Hepatocyte (in vitro differentiated cells): Measurements from ENCODE around the gene COASY. TPM values are rescaled to one million over a fixed set of nuclear protein-coding genes. Genes with fewer than 3 reads are reported as not detected.
A peak's percentile ranks its signal among the peaks of the same experiment; 100 is the strongest.

Experiments used
- DNase-seq: peaks from one replicate; pipeline ENCODE4 v3.0.0-alpha.2; 2016; ENCODE audit warnings: low spot score
- H2AFZ ChIP-seq: fragments of 200-600 bp; sonication (generic); 2 replicates; pipeline ENCODE4 v1.6.0; 2016; ENCODE audit warnings: antibody characterized with exemption, mild to moderate bottlenecking
- H3K27ac ChIP-seq: fragments of 200-600 bp; sonication (generic); 2 replicates; pipeline ENCODE4 v1.5.1; 2016; ENCODE audit warnings: mild to moderate bottlenecking
- H3K27me3 ChIP-seq: fragments of 200-600 bp; sonication (generic); 2 replicates; pipeline ENCODE4 v1.6.1; 2016
- H3K36me3 ChIP-seq: fragments of 200-600 bp; sonication (generic); replicated peaks from 2 replicates; pipeline ENCODE4 v1.5.1; 2016; ENCODE audit warnings: low read depth; ENCODE audit not compliant: insufficient read depth
- H3K4me1 ChIP-seq: fragments of 200-600 bp; sonication (generic); 2 replicates; pipeline ENCODE4 v1.5.1; 2016; ENCODE audit warnings: mild to moderate bottlenecking, moderate library complexity; ENCODE audit not compliant: insufficient read depth
- H3K4me2 ChIP-seq: fragments of 200-600 bp; sonication (generic); 2 replicates; pipeline ENCODE4 v1.6.0; 2016
- H3K4me3 ChIP-seq: fragments of 200-600 bp; sonication (generic); 2 replicates; pipeline ENCODE4 v1.5.1; 2016; ENCODE audit warnings: mild to moderate bottlenecking
- H3K79me2 ChIP-seq: fragments of 200-600 bp; sonication (generic); 2 replicates; pipeline ENCODE4 v1.6.0; 2017; ENCODE audit warnings: mild to moderate bottlenecking
- H3K9me2 ChIP-seq: fragments of 200-600 bp; sonication (generic); replicated peaks from 2 replicates; pipeline ENCODE4 v1.6.0; 2017; ENCODE audit warnings: mild to moderate bottlenecking; ENCODE audit not compliant: insufficient read depth
- H3K9me3 ChIP-seq: fragments of 200-600 bp; sonication (generic); 2 replicates; pipeline ENCODE4 v1.5.1; 2016; ENCODE audit warnings: low read depth, mild to moderate bottlenecking
- H4K20me1 ChIP-seq: fragments of 200-600 bp; sonication (generic); 2 replicates; pipeline ENCODE4 v1.6.0; 2016; ENCODE audit warnings: mild to moderate bottlenecking; ENCODE audit not compliant: insufficient read depth, poor library complexity, severe bottlenecking
- EZH2 ChIP-seq: fragments of 200-600 bp; sonication (generic); IDR thresholded peaks from 2 replicates; pipeline ENCODE4 v1.6.1; 2016; ENCODE audit warnings: antibody characterized with exemption, mild to moderate bottlenecking, borderline replicate concordance
- EZH2phosphoT487 ChIP-seq: fragments of 200-600 bp; sonication (generic); IDR thresholded peaks from one replicate; pipeline ENCODE4 v1.6.1; 2018; ENCODE audit warnings: antibody characterized with exemption, mild to moderate bottlenecking, low read depth, moderate library complexity; ENCODE audit not compliant: unreplicated experiment, severe bottlenecking
- WGBS: methylation state at CpG from one replicate; pipeline ENCODE4 v1.1.6; 2016; ENCODE audit warnings: low lambda C conversion rate; ENCODE audit errors: missing lambda C conversion rate; 5-methylcytosine and 5-hydroxymethylcytosine counted together
- polyA plus RNA-seq: library from polyadenylated mRNA; unstranded; fragments of >200 nt; fragmentation: Nextera tagmentation; extraction: Ambion mirVana; gene quantifications from 2 replicates; pipeline ENCODE4 v1.2.1, GENCODE V29; 2016
- total RNA-seq: library from RNA; depleted of rRNA; stranded (reverse); fragments of >200 nt; gene quantifications from 2 replicates; pipeline ENCODE4 v1.2.3, GENCODE V29; 2014
- TF ChIP-seq, protein P1 (sequence below): fragments of 200-600 bp; sonication (generic); IDR thresholded peaks from 2 replicates; pipeline ENCODE4 v1.5.1; 2016; ENCODE audit warnings: antibody characterized with exemption, mild to moderate bottlenecking; ENCODE audit not compliant: poor library complexity

Gene COASY
- total and polyA plus RNA-seq, 2 experiments from 2014 or later = 33.9 to 91.6 TPM

DNA sequence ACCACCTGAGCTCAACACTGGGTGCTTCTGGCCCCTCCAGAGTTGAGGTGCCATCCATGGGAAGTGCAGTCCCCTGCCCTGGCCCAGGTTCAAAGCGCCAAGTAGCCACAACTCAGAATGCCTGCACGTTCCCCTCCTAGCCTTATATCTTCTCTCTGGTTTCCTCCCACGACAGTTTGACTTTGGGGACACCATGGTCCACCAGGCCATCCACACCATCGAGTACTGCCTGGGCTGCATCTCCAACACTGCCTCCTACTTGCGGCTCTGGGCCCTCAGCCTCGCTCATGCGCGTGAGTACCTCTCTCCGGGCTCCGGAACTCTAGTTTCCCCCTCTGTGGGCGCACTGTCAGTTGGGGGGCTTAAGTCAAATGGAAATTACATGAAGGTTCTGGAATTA is 48.3 kb upstream of the COASY start:
- no peaks in the 10 kb centered on the region for H3K27me3 ChIP-seq
- H3K27ac ChIP-seq = peak overlapping the region; percentile 55
- no peak overlapping the region for H3K4me2 ChIP-seq
- no peaks in the 10 kb centered on the region for H3K79me2 ChIP-seq
- no peak for TF ChIP-seq EZH2
- TF ChIP-seq, protein P1, sequence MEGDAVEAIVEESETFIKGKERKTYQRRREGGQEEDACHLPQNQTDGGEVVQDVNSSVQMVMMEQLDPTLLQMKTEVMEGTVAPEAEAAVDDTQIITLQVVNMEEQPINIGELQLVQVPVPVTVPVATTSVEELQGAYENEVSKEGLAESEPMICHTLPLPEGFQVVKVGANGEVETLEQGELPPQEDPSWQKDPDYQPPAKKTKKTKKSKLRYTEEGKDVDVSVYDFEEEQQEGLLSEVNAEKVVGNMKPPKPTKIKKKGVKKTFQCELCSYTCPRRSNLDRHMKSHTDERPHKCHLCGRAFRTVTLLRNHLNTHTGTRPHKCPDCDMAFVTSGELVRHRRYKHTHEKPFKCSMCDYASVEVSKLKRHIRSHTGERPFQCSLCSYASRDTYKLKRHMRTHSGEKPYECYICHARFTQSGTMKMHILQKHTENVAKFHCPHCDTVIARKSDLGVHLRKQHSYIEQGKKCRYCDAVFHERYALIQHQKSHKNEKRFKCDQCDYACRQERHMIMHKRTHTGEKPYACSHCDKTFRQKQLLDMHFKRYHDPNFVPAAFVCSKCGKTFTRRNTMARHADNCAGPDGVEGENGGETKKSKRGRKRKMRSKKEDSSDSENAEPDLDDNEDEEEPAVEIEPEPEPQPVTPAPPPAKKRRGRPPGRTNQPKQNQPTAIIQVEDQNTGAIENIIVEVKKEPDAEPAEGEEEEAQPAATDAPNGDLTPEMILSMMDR = no peak
- no peak for TF ChIP-seq EZH2phosphoT487
- no peak overlapping the region for H2AFZ ChIP-seq
- no peaks in the 10 kb centered on the region for H4K20me1 ChIP-seq
- H3K36me3 ChIP-seq = no peaks in the 10 kb centered on the region
- 97% methylated on average over 11 of the region's 11 CpGs for WGBS
- no peaks in the 10 kb centered on the region for H3K9me2 ChIP-seq
- peaks cover 28% of the 10 kb centered on the region for H3K4me1 ChIP-seq
- H3K4me3 ChIP-seq = no peak overlapping the region
- no peaks in the 10 kb centered on the region for H3K9me3 ChIP-seq
- DNase-seq = no peak

- no peaks in the 10 kb centered on the region for H3K79me2 ChIP-seq
Measured at GRCh38 chr17:42514279-42514678, 47.7 kb upstream of the COASY start.

DNA sequence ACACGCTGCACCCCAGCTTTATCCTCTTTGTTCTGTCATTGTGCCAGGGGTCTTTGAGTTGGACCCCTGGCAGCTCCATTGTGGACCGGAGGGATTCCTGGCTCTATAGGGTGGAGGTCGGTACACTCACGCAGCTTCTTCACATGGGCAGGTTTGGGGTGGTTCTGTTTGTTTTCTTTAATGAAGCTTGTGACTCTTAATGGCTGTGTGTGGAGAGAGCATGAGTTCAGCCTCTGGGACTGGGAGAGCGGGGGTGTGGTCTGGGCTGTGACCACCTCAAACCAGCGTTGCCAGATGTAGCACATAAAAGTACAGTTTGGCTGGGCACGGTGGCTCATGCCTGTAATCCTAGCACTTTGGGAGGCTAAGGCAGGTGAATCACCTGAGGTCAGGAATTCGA is 47.1 kb upstream of the COASY start:
- 87% methylated on average over 8 of the region's 8 CpGs for WGBS
- Histone ChIP-seq H2AFZ (no peak overlapping the region), H3K27ac (no peak overlapping the region), H3K4me2 (no peak overlapping the region), H3K79me2 (no peaks in the 10 kb centered on the region), H3K9me3 (no peaks in the 10 kb centered on the region), H3K27me3 (no peaks in the 10 kb centered on the region), H3K4me1 (peaks cover 40% of the 10 kb centered on the region), H4K20me1 (no peaks in the 10 kb centered on the region), H3K36me3 (no peaks in the 10 kb centered on the region), H3K4me3 (no peak overlapping the region), H3K9me2 (no peaks in the 10 kb centered on the region)
- no peak for DNase-seq
- TF ChIP-seq EZH2 (no peak), EZH2phosphoT487 (no peak)
- TF ChIP-seq, protein P1 = no peak

More at GRCh38 chr17:42514279-42514678, 47.7 kb upstream of the COASY start:
- Histone ChIP-seq H2AFZ (no peak overlapping the region), H3K9me2 (no peaks in the 10 kb centered on the region), H3K9me3 (no peaks in the 10 kb centered on the region), H4K20me1 (no peaks in the 10 kb centered on the region), H3K4me2 (no peak overlapping the region), H3K4me1 (peaks cover 34% of the 10 kb centered on the region), H3K27ac (no peak overlapping the region), H3K27me3 (no peaks in the 10 kb centered on the region), H3K36me3 (no peaks in the 10 kb centered on the region), H3K4me3 (no peak overlapping the region)
- 98% methylated on average over 11 of the region's 11 CpGs for WGBS
- DNase-seq = no peak
- TF ChIP-seq, protein P1 = no peak
- TF ChIP-seq EZH2phosphoT487 = no peak
- TF ChIP-seq EZH2 = no peak

GRCh38 chr17:42517516-42517915 is 44.4 kb upstream of the COASY start:
- Histone ChIP-seq H3K27me3 (no peaks in the 10 kb centered on the region), H2AFZ (no peak overlapping the region), H3K79me2 (no peaks in the 10 kb centered on the region), H3K9me3 (no peaks in the 10 kb centered on the region), H3K9me2 (no peaks in the 10 kb centered on the region), H4K20me1 (no peaks in the 10 kb centered on the region), H3K4me1 (peaks cover 55% of the 10 kb centered on the region), H3K4me3 (no peak overlapping the region), H3K36me3 (no peaks in the 10 kb centered on the region), H3K27ac (peak overlapping the region; percentile 97), H3K4me2 (peak overlapping the region; percentile 29)
- peak; percentile 85 for DNase-seq
- TF ChIP-seq EZH2 = no peak
- TF ChIP-seq EZH2phosphoT487 = no peak
- TF ChIP-seq, protein P1 = peak; percentile 95
- 24% methylated on average over 9 of the region's 9 CpGs for WGBS
